HG03457 (cell line): ENCODE results near the gene PDLIM4.

ENCODE experiments used
- ATAC-seq: cut with Tn5 transposase; IDR thresholded peaks from one replicate; pipeline ENCODE4 v1.9.1; 2021; ENCODE audit warnings: moderate number of reproducible peaks; ENCODE audit not compliant: unreplicated experiment

The PDLIM4 gene

GRCh38 chr5:132257131-132258101 is at the start of gene PDLIM4:
PDLIM4 (plus strand) TSS chr5:132257696; CDS start chr5:132257735, 39 bp downstream.
- ATAC-seq, result no peak

- ATAC-seq, result no peak
These were observed 49.7 kb upstream of the PDLIM4 start for GRCh38 chr5:132207778-132208177.

GRCh38 chr5:132209131-132209530 is 48.4 kb upstream of the PDLIM4 start:
- ATAC-seq, result no peak

- ATAC-seq, result no peak
These were observed 47.5 kb upstream of the PDLIM4 start for GRCh38 chr5:132209901-132210545.

GRCh38 chr5:132210944-132211343 is 46.6 kb upstream of the PDLIM4 start:
- no peak for ATAC-seq

- ATAC-seq, result no peak
These were observed 45.7 kb upstream of the PDLIM4 start for GRCh38 chr5:132211787-132212186.

- ATAC-seq, result no peak
These were observed 43.8 kb upstream of the PDLIM4 start for GRCh38 chr5:132213666-132214065.

- ATAC-seq, result no peak
These were observed 43.0 kb upstream of the PDLIM4 start for GRCh38 chr5:132214491-132214890.

- no peak for ATAC-seq
These were observed 42.2 kb upstream of the PDLIM4 start for GRCh38 chr5:132215329-132215728.

GRCh38 chr5:132218321-132218720 is 39.2 kb upstream of the PDLIM4 start:
- ATAC-seq, result no peak

- no peak for ATAC-seq
These were observed 38.1 kb upstream of the PDLIM4 start for GRCh38 chr5:132219289-132219970.

- ATAC-seq, result no peak
These were observed 37.5 kb upstream of the PDLIM4 start for GRCh38 chr5:132219981-132220380.

- no peak for ATAC-seq
These were observed 37.0 kb upstream of the PDLIM4 start for GRCh38 chr5:132220491-132220890.

- ATAC-seq, result no peak
These were observed 35.5 kb upstream of the PDLIM4 start for GRCh38 chr5:132221781-132222648.

GRCh38 chr5:132222649-132223038 is 34.9 kb upstream of the PDLIM4 start:
- peak; percentile 78 for ATAC-seq

- ATAC-seq, result no peak
These were observed 33.6 kb upstream of the PDLIM4 start for GRCh38 chr5:132223861-132224260.

GRCh38 chr5:132224716-132225115 is 32.8 kb upstream of the PDLIM4 start:
- ATAC-seq, result no peak

- ATAC-seq, result no peak
These were observed 32.1 kb upstream of the PDLIM4 start for GRCh38 chr5:132225165-132226032.

GRCh38 chr5:132226516-132227234 is 30.8 kb upstream of the PDLIM4 start:
- no peak for ATAC-seq
